Glutamatergic neuron (in vitro differentiated cells): ENCODE results near the gene TCF7L2. TPM values are rescaled to one million over a fixed set of nuclear protein-coding genes. Genes with fewer than 3 reads are reported as not detected.

Source experiments
- DNase-seq: peaks from one replicate; pipeline ENCODE4 v3.0.0; 2022
- H3K27ac Mint-ChIP-seq: one replicate; pipeline ENCODE4 v1.8.0; 2020; ENCODE audit warnings: mild to moderate bottlenecking, mixed read lengths, inconsistent platforms; ENCODE audit not compliant: unreplicated experiment
- H3K27me3 Mint-ChIP-seq: one replicate; pipeline ENCODE4 v1.8.0; 2020; ENCODE audit warnings: mild to moderate bottlenecking, moderate library complexity, mixed read lengths, inconsistent platforms; ENCODE audit not compliant: unreplicated experiment
- H3K36me3 Mint-ChIP-seq: one replicate; pipeline ENCODE4 v1.8.0; 2020; ENCODE audit warnings: mild to moderate bottlenecking, mixed read lengths, inconsistent platforms; ENCODE audit not compliant: unreplicated experiment
- H3K4me1 Mint-ChIP-seq: one replicate; pipeline ENCODE4 v1.8.0; 2020; ENCODE audit warnings: mild to moderate bottlenecking, low read depth, mixed read lengths, inconsistent platforms; ENCODE audit not compliant: unreplicated experiment
- H3K4me3 Mint-ChIP-seq: one replicate; pipeline ENCODE4 v1.8.0; 2020; ENCODE audit warnings: mild to moderate bottlenecking, mixed read lengths, inconsistent platforms; ENCODE audit not compliant: unreplicated experiment
- H3K9me3 Mint-ChIP-seq: one replicate; pipeline ENCODE4 v1.8.0; 2020; ENCODE audit warnings: mild to moderate bottlenecking, moderate library complexity, mixed read lengths, inconsistent platforms; ENCODE audit not compliant: unreplicated experiment
- total RNA-seq: library from RNA; stranded (reverse); fragmentation: NEBNext Ultra II Directional; extraction: Animal tissue kit (Norgen Biotek cat#: 25700); gene quantifications from one replicate; pipeline ENCODE4 v1.2.1, GENCODE V29; 2021; ENCODE audit not compliant: unreplicated experiment
- TF ChIP-seq, protein P1 (sequence below): fragments of 200-600 bp; sonication (generic); IDR thresholded peaks from one replicate; pipeline ENCODE4 v1.5.0; 2021; ENCODE audit not compliant: partially characterized antibody, unreplicated experiment

TCF7L2 gene
- total RNA-seq, 1 donor from 2014 or later: 5.0 TPM

DNA sequence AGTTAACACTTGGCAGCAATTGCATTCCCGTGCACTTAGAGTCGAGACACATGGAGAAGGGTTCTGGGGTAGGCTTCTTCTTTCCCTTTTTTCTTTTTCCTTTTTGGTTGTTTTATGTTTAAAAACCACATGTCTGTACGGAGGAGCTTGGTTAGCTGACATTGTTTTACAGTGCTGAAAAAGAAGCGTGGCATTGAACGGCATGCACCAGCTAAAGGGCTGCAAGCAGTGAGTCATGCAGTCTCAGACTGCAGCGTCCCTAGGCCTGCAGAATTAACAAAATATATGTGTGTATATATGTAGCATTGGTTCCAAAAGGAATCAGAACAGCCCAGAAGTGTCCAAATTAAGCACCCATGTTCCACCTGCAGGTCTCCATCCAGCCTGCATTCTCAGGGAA, 211.0 kb downstream of the TCF7L2 start:
- DNase-seq: no peak
- H3K4me3 Mint-ChIP-seq: no peak overlapping the region
- H3K36me3 Mint-ChIP-seq: no peaks in the 10 kb centered on the region
- TF ChIP-seq, protein P1, sequence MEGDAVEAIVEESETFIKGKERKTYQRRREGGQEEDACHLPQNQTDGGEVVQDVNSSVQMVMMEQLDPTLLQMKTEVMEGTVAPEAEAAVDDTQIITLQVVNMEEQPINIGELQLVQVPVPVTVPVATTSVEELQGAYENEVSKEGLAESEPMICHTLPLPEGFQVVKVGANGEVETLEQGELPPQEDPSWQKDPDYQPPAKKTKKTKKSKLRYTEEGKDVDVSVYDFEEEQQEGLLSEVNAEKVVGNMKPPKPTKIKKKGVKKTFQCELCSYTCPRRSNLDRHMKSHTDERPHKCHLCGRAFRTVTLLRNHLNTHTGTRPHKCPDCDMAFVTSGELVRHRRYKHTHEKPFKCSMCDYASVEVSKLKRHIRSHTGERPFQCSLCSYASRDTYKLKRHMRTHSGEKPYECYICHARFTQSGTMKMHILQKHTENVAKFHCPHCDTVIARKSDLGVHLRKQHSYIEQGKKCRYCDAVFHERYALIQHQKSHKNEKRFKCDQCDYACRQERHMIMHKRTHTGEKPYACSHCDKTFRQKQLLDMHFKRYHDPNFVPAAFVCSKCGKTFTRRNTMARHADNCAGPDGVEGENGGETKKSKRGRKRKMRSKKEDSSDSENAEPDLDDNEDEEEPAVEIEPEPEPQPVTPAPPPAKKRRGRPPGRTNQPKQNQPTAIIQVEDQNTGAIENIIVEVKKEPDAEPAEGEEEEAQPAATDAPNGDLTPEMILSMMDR: no peak
- H3K9me3 Mint-ChIP-seq: peaks cover 5% of the 10 kb centered on the region
- H3K27ac Mint-ChIP-seq: no peak overlapping the region
- no peaks in the 10 kb centered on the region for H3K27me3 Mint-ChIP-seq
- peaks cover 3% of the 10 kb centered on the region for H3K4me1 Mint-ChIP-seq

DNA sequence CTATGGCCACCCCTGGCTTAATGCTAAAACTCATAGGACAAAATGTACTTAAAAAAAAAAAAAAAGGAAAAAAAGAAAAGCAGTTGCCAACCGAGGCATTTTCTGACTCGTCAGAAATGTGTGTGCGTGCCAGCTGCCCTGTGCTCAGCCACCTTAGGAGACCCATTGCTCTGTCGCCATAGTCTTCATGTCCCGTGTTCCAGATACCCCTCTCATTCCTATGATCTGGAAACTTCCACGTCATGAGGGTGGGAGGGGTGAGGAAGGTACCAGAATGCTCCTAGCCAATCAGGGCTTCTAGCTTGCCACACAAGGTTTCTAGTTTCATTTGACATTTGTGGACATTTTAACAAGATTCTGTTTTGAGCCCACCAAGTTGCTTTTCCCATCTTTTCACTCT, 212.9 kb downstream of the TCF7L2 start:
- no peaks in the 10 kb centered on the region for H3K36me3 Mint-ChIP-seq
- peaks cover 5% of the 10 kb centered on the region for H3K9me3 Mint-ChIP-seq
- no peaks in the 10 kb centered on the region for H3K27me3 Mint-ChIP-seq
- H3K4me3 Mint-ChIP-seq: no peak overlapping the region
- no peak for DNase-seq
- H3K27ac Mint-ChIP-seq: no peak overlapping the region
- peaks cover 3% of the 10 kb centered on the region for H3K4me1 Mint-ChIP-seq
- TF ChIP-seq, protein P1: no peak

DNA sequence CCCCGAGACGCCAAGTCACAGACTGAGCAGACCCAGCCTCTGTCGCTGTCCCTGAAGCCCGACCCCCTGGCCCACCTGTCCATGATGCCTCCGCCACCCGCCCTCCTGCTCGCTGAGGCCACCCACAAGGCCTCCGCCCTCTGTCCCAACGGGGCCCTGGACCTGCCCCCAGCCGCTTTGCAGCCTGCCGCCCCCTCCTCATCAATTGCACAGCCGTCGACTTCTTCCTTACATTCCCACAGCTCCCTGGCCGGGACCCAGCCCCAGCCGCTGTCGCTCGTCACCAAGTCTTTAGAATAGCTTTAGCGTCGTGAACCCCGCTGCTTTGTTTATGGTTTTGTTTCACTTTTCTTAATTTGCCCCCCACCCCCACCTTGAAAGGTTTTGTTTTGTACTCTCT, 215.6 kb downstream of the TCF7L2 start:
- H3K27ac Mint-ChIP-seq: peak overlapping the region; percentile 28
- no peaks in the 10 kb centered on the region for H3K36me3 Mint-ChIP-seq
- TF ChIP-seq, protein P1: no peak

DNA sequence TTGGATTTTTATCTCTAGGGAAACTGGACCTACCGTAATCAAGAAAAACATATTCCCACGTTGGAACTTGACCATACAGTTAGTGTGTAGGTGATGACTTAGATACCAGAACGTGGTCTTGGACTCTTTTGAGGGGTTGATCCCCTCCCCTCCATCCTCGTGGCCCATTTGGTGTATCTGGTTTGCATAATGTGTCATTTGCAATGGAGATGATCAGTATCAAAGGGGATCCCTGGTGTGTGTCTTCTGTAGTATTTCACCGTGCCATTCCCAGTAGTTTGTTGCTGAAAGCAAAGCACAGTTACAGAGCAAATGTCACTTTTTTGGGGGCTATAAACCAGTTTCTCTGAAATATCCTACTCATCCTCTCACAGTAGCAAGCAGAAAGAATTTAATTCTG, 217.7 kb downstream of the TCF7L2 start:
- Mint-ChIP-seq H3K27ac (no peak overlapping the region), H3K27me3 (peaks cover 2% of the 10 kb centered on the region), H3K4me1 (peaks cover 3% of the 10 kb centered on the region), H3K36me3 (no peaks in the 10 kb centered on the region), H3K4me3 (no peak overlapping the region), H3K9me3 (peaks cover 4% of the 10 kb centered on the region)
- DNase-seq: no peak
- TF ChIP-seq, protein P1: no peak

More for the DNA sequence above, 215.6 kb downstream of the TCF7L2 start:
- Mint-ChIP-seq H3K4me3 (no peak overlapping the region), H3K27me3 (peaks cover 2% of the 10 kb centered on the region), H3K4me1 (peaks cover 3% of the 10 kb centered on the region), H3K9me3 (peaks cover 4% of the 10 kb centered on the region)
- no peak for DNase-seq

DNA sequence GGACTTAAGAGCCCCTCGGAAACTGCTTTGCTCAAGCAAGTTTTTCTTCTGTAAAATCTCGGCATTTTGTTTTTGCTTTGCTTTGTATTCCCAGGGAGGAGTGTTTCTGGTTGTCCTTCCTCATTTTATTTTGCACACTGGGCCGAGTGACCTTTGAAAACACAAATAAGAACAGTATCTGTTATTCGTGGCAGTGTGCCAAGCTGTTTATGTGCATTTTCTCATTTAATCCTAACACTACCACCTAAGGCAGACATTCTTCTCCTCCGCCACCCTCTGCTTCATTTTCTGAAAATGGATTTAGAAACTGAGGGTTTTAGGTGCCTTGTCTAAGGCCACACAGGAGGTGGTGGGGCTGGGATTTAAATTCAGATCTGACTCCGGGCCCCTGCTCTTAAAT, 218.5 kb downstream of the TCF7L2 start:
- no peak for DNase-seq
- H3K27ac Mint-ChIP-seq: no peak overlapping the region

More for the DNA sequence above, 218.5 kb downstream of the TCF7L2 start:
- Mint-ChIP-seq H3K4me3 (no peak overlapping the region), H3K4me1 (peaks cover 3% of the 10 kb centered on the region), H3K36me3 (no peaks in the 10 kb centered on the region), H3K27me3 (peaks cover 2% of the 10 kb centered on the region), H3K9me3 (peaks cover 4% of the 10 kb centered on the region)
- TF ChIP-seq, protein P1: no peak
